ENCODE measurements around the gene TPST2.

The TPST2 gene

DNA sequence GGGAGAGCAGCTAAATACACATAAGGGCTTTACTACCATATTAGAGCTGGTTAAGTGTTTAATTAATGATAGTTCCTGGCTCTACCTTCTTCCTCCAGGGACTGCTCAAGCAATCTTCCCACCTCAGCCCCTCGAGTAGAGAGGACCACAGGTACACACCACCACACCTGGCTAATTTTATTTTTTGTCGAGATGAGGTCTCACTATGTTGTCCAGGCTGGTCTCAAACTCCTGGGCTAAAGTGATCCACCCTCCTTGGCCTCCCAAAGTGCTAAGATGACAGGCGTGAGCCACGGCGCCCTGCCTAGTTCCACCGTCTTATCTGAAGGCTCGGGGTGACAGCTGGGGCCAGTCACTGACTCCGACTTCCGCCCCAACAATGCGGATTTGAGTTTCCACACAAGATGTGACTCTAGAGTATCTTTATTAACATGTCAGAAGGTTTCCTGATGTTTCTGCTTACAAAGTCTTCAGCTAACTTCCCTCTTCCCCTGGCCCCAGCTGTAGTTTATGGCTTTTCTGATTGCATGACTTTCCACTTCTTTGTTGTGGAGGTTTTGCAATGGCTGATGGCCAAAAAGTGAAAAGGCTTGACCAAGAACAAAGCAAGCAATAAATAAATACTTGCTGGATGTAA lies 16.8 kb downstream of the TPST2 start:
- TF ChIP-seq, protein P1, sequence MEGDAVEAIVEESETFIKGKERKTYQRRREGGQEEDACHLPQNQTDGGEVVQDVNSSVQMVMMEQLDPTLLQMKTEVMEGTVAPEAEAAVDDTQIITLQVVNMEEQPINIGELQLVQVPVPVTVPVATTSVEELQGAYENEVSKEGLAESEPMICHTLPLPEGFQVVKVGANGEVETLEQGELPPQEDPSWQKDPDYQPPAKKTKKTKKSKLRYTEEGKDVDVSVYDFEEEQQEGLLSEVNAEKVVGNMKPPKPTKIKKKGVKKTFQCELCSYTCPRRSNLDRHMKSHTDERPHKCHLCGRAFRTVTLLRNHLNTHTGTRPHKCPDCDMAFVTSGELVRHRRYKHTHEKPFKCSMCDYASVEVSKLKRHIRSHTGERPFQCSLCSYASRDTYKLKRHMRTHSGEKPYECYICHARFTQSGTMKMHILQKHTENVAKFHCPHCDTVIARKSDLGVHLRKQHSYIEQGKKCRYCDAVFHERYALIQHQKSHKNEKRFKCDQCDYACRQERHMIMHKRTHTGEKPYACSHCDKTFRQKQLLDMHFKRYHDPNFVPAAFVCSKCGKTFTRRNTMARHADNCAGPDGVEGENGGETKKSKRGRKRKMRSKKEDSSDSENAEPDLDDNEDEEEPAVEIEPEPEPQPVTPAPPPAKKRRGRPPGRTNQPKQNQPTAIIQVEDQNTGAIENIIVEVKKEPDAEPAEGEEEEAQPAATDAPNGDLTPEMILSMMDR (IDR thresholded peaks at IDR 0.05; ENCODE audit: insufficient read depth, low read depth, low read length, missing control alignments): no peak
- H3K4me3 ChIP-seq (ENCODE audit: low read depth, low read length): no peak overlapping the region
- no peak for DNase-seq (ENCODE audit: low read depth)

DNA sequence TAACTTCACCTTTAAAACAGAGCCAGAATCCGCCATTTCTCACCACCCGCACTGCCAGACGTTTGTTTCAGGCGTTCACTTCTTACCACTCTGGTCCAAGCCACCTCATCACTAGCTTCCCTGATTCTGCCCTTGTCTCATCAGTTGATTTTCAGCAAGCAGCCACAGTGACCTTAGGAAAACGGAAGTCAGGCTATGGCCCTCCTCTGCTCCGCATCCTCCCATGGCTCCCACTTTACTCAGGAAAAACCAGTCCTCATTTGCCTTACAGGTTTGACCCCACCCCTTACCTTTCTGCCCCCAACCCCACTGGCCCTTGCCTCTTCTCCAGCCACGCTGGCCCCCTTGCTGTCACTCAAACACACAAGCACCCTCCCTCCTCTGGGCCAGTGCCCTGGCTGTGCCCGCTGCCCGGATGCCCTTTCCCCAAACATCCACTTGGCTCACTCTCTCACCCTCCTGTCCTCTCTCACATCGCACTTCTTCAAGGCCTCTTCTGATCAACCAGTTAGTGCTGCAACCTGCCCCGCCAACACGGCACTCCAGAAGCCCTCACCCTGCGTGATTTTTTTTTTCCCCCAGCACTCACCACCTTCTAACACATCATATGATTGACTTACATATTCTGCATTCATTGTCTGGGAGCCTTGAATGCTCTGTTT lies 18.9 kb downstream of the TPST2 start:
- no peak for DNase-seq (ENCODE audit: low read depth)
- TF ChIP-seq, protein P1 (IDR thresholded peaks at IDR 0.05; ENCODE audit: insufficient read depth, low read depth, low read length, missing control alignments): no peak
- H3K4me3 ChIP-seq (ENCODE audit: low read depth, low read length): no peak overlapping the region

DNA sequence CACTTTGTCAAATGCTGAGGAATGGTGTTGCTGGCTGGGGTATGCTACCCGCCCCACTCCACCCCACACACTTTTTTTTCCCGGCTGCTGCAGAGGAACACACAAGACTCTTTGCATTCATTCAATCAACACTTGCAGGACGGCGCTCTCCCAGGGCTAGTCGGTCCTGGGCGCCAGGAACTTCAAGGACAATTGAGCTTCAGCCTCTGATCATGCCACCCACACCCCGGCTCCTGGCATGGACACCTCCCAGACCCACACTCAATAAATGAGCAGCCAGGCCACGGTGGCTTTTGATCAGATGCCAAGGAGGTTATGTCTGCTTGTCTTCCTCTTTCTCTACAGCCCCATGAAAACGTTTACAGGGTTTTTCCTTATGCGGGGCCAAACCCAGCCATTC lies 19.8 kb downstream of the TPST2 start:
- no peak for DNase-seq (ENCODE audit: low read depth)
- no peak overlapping the region for H3K4me3 ChIP-seq (ENCODE audit: low read depth, low read length)
- TF ChIP-seq, protein P1 (IDR thresholded peaks at IDR 0.05; ENCODE audit: insufficient read depth, low read depth, low read length, missing control alignments): no peak

DNA sequence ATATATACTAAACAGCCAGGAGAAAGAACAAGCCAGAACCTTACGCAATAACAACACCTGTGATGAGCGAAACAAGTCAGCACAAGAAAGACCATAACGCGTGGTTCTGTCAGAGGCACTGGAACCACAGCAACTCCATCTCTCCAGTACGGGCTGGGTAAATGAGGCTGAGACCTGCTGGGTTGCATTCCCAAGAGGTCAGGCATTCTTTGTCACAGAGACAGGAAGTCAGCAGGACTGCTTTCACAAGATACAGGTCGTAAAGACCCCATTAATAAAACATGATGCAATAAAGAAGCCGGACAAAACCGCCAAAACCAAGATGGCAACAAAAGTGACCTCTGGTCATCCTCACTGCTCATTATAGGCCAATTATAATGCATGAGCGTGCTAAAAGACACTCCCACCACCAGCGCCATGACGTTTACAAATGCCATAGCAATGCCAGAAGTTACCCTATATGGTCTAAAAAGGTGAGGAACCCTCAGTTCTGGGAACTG lies 21.7 kb downstream of the TPST2 start:
- H3K4me3 ChIP-seq (ENCODE audit: low read depth, low read length): no peak overlapping the region
- DNase-seq (ENCODE audit: low read depth): no peak
- TF ChIP-seq, protein P1 (IDR thresholded peaks at IDR 0.05; ENCODE audit: insufficient read depth, low read depth, low read length, missing control alignments): no peak

DNA sequence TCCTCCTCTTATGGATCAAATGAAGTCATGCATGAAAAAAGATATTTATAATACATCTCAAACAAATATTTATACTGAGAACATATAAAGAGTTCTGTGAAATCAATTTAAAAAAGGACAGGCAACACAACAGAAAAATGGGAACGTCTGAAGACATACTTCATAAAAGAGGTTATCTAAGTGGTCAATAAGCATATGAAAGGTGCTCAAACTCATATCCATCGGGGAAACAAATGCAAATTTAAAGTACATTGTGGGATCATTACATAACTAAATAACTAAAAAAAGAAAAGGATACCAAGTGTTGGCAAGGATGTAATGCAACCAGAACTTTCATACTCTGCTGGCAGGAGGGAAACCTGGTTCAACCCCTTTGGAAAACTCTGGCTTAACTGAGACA lies 22.3 kb downstream of the TPST2 start:
- no peak for DNase-seq (ENCODE audit: low read depth)
- TF ChIP-seq, protein P1 (IDR thresholded peaks at IDR 0.05; ENCODE audit: insufficient read depth, low read depth, low read length, missing control alignments): no peak
- no peak overlapping the region for H3K4me3 ChIP-seq (ENCODE audit: low read depth, low read length)

DNA sequence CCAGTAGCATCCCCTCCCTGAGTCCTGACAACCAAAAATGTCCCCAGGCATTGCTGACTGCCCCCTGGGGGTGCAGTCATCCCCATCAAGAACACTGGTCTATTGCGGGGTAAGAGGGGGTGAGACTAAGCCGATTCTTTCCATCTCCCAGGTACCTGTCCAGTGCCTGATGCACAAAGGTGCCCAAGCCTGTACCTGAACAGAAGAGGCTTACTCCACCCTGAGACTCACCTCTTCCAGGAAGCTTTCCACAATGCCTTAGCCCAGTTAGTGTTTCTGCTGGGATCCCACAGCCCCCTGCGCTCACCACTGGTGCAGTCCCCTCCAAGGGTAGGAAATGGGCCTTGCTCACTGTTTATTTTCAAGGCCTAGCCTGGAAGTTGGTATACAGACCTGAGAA lies 22.9 kb downstream of the TPST2 start:
- H3K4me3 ChIP-seq (ENCODE audit: low read depth, low read length): no peak overlapping the region
- TF ChIP-seq, protein P1 (IDR thresholded peaks at IDR 0.05; ENCODE audit: insufficient read depth, low read depth, low read length, missing control alignments): no peak
- DNase-seq (ENCODE audit: low read depth): no peak

Data from GM12865 (cell line).